K562 (cell line): ENCODE data around the gene KCNK4. TPM values are rescaled to one million over a fixed set of nuclear protein-coding genes. Genes with fewer than 3 reads are reported as not detected.
A peak's percentile ranks its signal among the peaks of the same experiment; 100 is the strongest.

Source experiments
- ATF1 ChIP-seq, 2 experiments: fragments of 450-650 bp in 1 of 2; IDR thresholded peaks; 2 replicates each; pipeline ENCODE4 v1.6.1; 2016; ENCODE audit warnings: missing compliant biosample characterization in 1 of 2, missing genetic modification characterization in 1 of 2
- CCNT2 ChIP-seq: IDR thresholded peaks from 2 replicates; pipeline ENCODE4 v1.6.1; 2011; ENCODE audit warnings: borderline replicate concordance, low read depth, mild to moderate bottlenecking, moderate library complexity, mixed read lengths, low read length; ENCODE audit not compliant: insufficient read length; ENCODE audit errors: extremely low read depth
- CREBBP ChIP-seq: IDR thresholded peaks from one replicate; pipeline ENCODE4 v1.6.1; 2012; ENCODE audit warnings: low read depth, mild to moderate bottlenecking, control low read depth, inconsistent platforms, low read length
- ESRRB ChIP-seq: fragments of 250-450 bp; sonication (Bioruptor Pico); IDR thresholded peaks from 2 replicates; pipeline ENCODE4 v1.5.0; 2020; ENCODE audit warnings: mild to moderate bottlenecking, moderate library complexity, borderline replicate concordance
- ETV6 ChIP-seq, 3 experiments: fragments of 150-350 bp in 1 of 3; sonication (generic) in 1 of 3; formaldehyde crosslinking in 1 of 3; IDR thresholded peaks; 2 replicates each; pipeline versions ENCODE4 v1.6.1 to v1.8.0; 2014 to 2022; ENCODE audit warnings: borderline replicate concordance in 2 of 3, low read depth in 2 of 3, antibody characterized with exemption in 1 of 3, low read length in 1 of 3, mild to moderate bottlenecking in 1 of 3, missing genetic modification reagents in 1 of 3
- HLTF ChIP-seq: fragments of 450-650 bp; IDR thresholded peaks from 2 replicates; pipeline ENCODE4 v1.6.1; 2016
- HMGN3 ChIP-seq: IDR thresholded peaks from 2 replicates; pipeline ENCODE4 v1.6.1; 2011; ENCODE audit warnings: borderline replicate concordance, low read depth, mild to moderate bottlenecking, mixed read lengths, low read length; ENCODE audit not compliant: insufficient read length; ENCODE audit errors: extremely low read depth
- KHSRP ChIP-seq: fragments of 450-650 bp; IDR thresholded peaks from 2 replicates; pipeline ENCODE4 v1.6.1; 2017
- KLF10 ChIP-seq: fragments of 250-450 bp; sonication (Bioruptor Pico); IDR thresholded peaks from 2 replicates; pipeline ENCODE4 v1.6.1; 2021; ENCODE audit warnings: matching md5 sums
- NR2C1 ChIP-seq, 2 experiments: fragments of 450-650 bp; IDR thresholded peaks; 2 replicates each; pipeline ENCODE4 v1.6.1; 2017; ENCODE audit warnings: mild to moderate bottlenecking in 2 of 2, antibody characterized with exemption in 1 of 2, inconsistent platforms in 1 of 2, missing compliant biosample characterization in 1 of 2, missing genetic modification characterization in 1 of 2
- PRMT5 ChIP-seq: sonication (generic); formaldehyde crosslinking; IDR thresholded peaks from 2 replicates; pipeline ENCODE4 v1.5.0; 2020; ENCODE audit warnings: missing genetic modification reagents
- SMARCC2 ChIP-seq: fragments of 450-650 bp; IDR thresholded peaks from 2 replicates; pipeline ENCODE4 v1.6.1; 2017; ENCODE audit warnings: antibody characterized with exemption, moderate library complexity, mild to moderate bottlenecking, low read depth
- SUPT5H ChIP-seq: fragments of 450-650 bp; IDR thresholded peaks from 2 replicates; pipeline ENCODE4 v1.6.1; 2016
- TEAD1 ChIP-seq, 2 experiments: fragments of 450-650 bp in 1 of 2; sonication (generic) in 1 of 2; formaldehyde crosslinking; IDR thresholded peaks; 2 replicates each; pipeline versions ENCODE4 v1.4.0 to v1.8.0; 2020 to 2022; ENCODE audit warnings: mild to moderate bottlenecking in 2 of 2, missing genetic modification reagents in 1 of 2
- ZNF217 ChIP-seq: sonication (generic); formaldehyde crosslinking; IDR thresholded peaks from 2 replicates; pipeline ENCODE4 v1.8.0; 2022; ENCODE audit warnings: mild to moderate bottlenecking, missing genetic modification reagents
- ZNF764 ChIP-seq: fragments of 250-450 bp; sonication (Bioruptor Pico); IDR thresholded peaks from 2 replicates; pipeline ENCODE4 v1.4.0; 2020; ENCODE audit warnings: low read depth, mild to moderate bottlenecking, moderate library complexity
- ZNF785 ChIP-seq: fragments of 250-450 bp; sonication (Bioruptor Pico); IDR thresholded peaks from 2 replicates; pipeline ENCODE4 v1.4.0; 2020; ENCODE audit warnings: mild to moderate bottlenecking
- ZNF830 ChIP-seq: fragments of 250-450 bp; sonication (Bioruptor Pico); IDR thresholded peaks from 2 replicates; pipeline ENCODE4 v1.5.0; 2021; ENCODE audit warnings: mild to moderate bottlenecking
- polyA plus RNA-seq, 8 experiments: library from polyadenylated mRNA; depleted of rRNA in 4 of 8; stranded (reverse) in 5 of 8; unstranded in 3 of 8; fragments of >200 nt; fragmentation: Nextera tagmentation in 2 of 8; fragmentation: Illumina TruSeq in 1 of 8; extraction: Ambion mirVana in 2 of 8; extraction: Trizol in 1 of 8; gene quantifications; 2 replicates each; pipeline versions ENCODE4 v1.2.1 to v1.2.3, GENCODE V29; 2011 to 2014; ENCODE audit warnings: inconsistent platforms in 1 of 8, missing spikeins in 1 of 8
- total RNA-seq, 7 experiments: library from RNA; depleted of rRNA in 6 of 7; stranded (reverse); fragments of >200 nt in 6 of 7; fragmentation: Illumina TruSeq in 2 of 7; extraction: Trizol in 2 of 7; gene quantifications; 2 replicates each; pipeline versions ENCODE4 v1.2.1 to v1.2.3, GENCODE V29; 2011 to 2021; ENCODE audit warnings: low replicate concordance in 1 of 7
- TF ChIP-seq, protein P1 (sequence below): fragments of 200-800 bp; sonication (Bioruptor generic); IDR thresholded peaks from 2 replicates; pipeline ENCODE4 v1.6.1; 2017; ENCODE audit warnings: missing genetic modification characterization, missing compliant biosample characterization
- TF ChIP-seq, protein P2 (sequence below): sonication (generic); formaldehyde crosslinking; IDR thresholded peaks from 2 replicates; pipeline ENCODE4 v1.8.1; 2023; ENCODE audit warnings: mild to moderate bottlenecking, missing genetic modification reagents, moderate library complexity
- TF ChIP-seq, protein P3 (sequence below), 2 experiments: fragments of 450-650 bp; IDR thresholded peaks; 2 replicates each; pipeline ENCODE4 v1.6.1; 2016
- TF ChIP-seq, protein P4 (sequence below): sonication (generic); formaldehyde crosslinking; IDR thresholded peaks from 2 replicates; pipeline ENCODE4 v1.8.0; 2022; ENCODE audit warnings: missing genetic modification reagents, mild to moderate bottlenecking, moderate library complexity, borderline replicate concordance

KCNK4 gene
- total and polyA plus RNA-seq, 9 of the 15 experiments (the other 6 are each of a cell fraction or from before 2014, with no cell fraction given): not detected

DNA sequence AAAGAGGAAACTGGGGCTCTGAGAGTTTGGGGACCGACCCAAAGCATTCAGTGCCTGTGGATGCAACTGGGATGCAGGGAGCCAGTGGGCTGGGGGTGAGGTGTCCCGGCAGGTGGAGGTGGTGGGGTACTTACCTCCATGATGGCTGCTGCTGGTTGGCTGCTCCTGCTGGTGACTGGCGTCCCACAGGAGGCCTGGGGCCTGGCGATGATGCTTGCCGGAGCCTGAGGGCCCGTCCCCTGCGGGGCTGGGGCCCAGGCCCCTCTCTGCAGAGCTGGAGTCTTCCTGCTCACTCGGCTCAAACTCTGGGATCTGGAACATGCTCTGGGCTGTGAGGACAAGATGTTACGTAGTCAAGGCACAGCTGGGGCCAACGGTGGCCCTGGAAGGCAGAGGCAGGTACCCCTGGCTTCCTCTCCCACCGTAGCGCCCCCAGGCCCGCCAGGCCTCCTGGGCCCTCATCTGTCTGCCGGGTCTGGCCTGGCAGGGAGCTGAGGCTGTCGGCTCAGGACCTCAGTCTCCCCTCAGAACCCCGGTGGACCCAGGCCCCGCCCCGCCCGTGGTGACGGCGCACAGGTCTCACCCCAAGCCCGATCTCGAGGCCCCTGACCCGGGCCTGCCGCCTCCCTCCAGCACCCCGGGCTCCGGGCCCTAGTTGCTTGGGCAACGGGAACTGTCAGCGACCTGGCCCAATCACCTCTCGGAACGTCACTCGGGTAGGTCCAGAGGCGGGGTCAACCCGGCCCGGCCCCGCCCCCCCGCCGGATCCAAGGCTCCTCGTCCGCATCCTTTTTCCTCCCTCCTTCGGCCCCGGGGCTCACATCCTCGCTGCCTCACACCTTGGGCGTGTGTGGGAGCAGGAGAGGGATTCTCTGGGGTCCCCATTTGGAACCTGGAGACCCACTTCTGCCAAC lies 6.8 kb upstream of the KCNK4 start, which contains the start of gene BAD (continued):
- TF ChIP-seq CCNT2: no peak
- no peak for TF ChIP-seq ESRRB (CRISPR knock-in tag)
- TF ChIP-seq, protein P1, sequence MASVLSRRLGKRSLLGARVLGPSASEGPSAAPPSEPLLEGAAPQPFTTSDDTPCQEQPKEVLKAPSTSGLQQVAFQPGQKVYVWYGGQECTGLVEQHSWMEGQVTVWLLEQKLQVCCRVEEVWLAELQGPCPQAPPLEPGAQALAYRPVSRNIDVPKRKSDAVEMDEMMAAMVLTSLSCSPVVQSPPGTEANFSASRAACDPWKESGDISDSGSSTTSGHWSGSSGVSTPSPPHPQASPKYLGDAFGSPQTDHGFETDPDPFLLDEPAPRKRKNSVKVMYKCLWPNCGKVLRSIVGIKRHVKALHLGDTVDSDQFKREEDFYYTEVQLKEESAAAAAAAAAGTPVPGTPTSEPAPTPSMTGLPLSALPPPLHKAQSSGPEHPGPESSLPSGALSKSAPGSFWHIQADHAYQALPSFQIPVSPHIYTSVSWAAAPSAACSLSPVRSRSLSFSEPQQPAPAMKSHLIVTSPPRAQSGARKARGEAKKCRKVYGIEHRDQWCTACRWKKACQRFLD (CRISPR knock-in tag): no peak
- peak; percentile 38 for TF ChIP-seq HMGN3
- TF ChIP-seq ATF1 (CRISPR knock-in tag; IDR thresholded peaks at IDR 0.05): no peak
- TF ChIP-seq ATF1 (tag; IDR thresholded peaks at IDR 0.05): peak; percentile 96
- TF ChIP-seq, protein P2, sequence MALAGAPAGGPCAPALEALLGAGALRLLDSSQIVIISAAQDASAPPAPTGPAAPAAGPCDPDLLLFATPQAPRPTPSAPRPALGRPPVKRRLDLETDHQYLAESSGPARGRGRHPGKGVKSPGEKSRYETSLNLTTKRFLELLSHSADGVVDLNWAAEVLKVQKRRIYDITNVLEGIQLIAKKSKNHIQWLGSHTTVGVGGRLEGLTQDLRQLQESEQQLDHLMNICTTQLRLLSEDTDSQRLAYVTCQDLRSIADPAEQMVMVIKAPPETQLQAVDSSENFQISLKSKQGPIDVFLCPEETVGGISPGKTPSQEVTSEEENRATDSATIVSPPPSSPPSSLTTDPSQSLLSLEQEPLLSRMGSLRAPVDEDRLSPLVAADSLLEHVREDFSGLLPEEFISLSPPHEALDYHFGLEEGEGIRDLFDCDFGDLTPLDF (CRISPR knock-in tag): no peak
- TF ChIP-seq, protein P3, sequence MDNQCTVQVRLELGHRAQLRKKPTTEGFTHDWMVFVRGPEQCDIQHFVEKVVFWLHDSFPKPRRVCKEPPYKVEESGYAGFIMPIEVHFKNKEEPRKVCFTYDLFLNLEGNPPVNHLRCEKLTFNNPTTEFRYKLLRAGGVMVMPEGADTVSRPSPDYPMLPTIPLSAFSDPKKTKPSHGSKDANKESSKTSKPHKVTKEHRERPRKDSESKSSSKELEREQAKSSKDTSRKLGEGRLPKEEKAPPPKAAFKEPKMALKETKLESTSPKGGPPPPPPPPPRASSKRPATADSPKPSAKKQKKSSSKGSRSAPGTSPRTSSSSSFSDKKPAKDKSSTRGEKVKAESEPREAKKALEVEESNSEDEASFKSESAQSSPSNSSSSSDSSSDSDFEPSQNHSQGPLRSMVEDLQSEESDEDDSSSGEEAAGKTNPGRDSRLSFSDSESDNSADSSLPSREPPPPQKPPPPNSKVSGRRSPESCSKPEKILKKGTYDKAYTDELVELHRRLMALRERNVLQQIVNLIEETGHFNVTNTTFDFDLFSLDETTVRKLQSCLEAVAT (IDR thresholded peaks at IDR 0.05): no peak
- no peak for TF ChIP-seq ZNF785 (CRISPR knock-in tag)
- TF ChIP-seq TEAD1 (CRISPR knock-in tag; IDR thresholded peaks at IDR 0.05): no peak
- TF ChIP-seq SMARCC2: no peak
- no peak for TF ChIP-seq HLTF
- no peak for TF ChIP-seq NR2C1 (IDR thresholded peaks at IDR 0.05)
- 0 out of 2 replicates have a peak, but pooled peaks have one; percentile 15 for TF ChIP-seq NR2C1 (tag; IDR thresholded peaks at IDR 0.05)
- TF ChIP-seq ZNF217 (CRISPR knock-in tag): no peak
- TF ChIP-seq KLF10 (CRISPR knock-in tag): no peak
- TF ChIP-seq CREBBP: no peak
- TF ChIP-seq ZNF830 (CRISPR knock-in tag): no peak
- no peak for TF ChIP-seq ZNF764 (CRISPR knock-in tag)
- TF ChIP-seq, protein P4, sequence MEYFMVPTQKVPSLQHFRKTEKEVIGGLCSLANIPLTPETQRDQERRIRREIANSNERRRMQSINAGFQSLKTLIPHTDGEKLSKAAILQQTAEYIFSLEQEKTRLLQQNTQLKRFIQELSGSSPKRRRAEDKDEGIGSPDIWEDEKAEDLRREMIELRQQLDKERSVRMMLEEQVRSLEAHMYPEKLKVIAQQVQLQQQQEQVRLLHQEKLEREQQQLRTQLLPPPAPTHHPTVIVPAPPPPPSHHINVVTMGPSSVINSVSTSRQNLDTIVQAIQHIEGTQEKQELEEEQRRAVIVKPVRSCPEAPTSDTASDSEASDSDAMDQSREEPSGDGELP (CRISPR knock-in tag): peak; percentile 48
- TF ChIP-seq PRMT5 (CRISPR knock-in tag): no peak
- TF ChIP-seq SUPT5H: peak; percentile 73; the same call in 1 of the 2 replicates
- TF ChIP-seq KHSRP: no peak
- TF ChIP-seq ETV6 (IDR thresholded peaks at IDR 0.05; ENCODE audit: borderline replicate concordance in 1 of 2, low read depth in 2 of 2, low read length in 1 of 2): no peak
- no peak for TF ChIP-seq ETV6 (CRISPR knock-in tag; IDR thresholded peaks at IDR 0.05; ENCODE audit: borderline replicate concordance)
